ENCODE measurements around the gene ARID1B. TPM values are rescaled to one million over a fixed set of nuclear protein-coding genes. Genes with fewer than 3 reads are reported as not detected.

The ARID1B gene
- total and polyA plus RNA-seq, 2 experiments from 2014 or later = 41.9 to 72.7 TPM

DNA sequence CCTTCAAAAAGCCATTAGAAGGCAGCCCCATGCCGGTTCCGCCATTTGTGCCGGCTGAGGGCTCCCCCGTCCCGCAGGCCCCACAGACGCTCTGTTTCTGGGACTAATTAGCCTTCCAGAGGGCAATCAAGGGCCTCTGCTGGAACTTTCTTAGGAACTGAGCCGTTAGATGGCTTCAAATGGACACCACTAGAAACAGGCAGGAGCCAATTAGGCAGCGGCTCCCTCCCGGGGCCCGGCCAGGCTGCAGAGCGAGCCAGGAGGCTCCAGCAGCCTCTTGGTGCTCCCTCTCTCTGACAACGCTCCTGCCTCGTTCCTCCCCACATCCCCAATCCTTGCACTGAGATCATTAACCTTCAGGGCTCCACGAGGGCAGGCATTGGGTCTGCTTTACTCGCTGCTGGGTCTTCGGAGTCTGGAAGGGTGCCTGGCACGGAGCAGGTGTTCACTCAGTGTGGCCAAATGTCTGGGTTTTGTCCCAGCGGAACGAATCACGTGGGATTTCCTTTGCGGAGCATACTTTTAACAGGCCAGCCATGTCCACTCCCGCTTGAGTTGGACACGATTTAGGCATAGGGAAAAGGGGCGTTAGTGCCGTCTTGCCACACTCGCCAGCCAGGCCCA is 447.9 kb downstream of the ARID1B start:
- peaks cover 9% of the 10 kb centered on the region for H3K4me1 ChIP-seq (ENCODE audit: low read depth)

DNA sequence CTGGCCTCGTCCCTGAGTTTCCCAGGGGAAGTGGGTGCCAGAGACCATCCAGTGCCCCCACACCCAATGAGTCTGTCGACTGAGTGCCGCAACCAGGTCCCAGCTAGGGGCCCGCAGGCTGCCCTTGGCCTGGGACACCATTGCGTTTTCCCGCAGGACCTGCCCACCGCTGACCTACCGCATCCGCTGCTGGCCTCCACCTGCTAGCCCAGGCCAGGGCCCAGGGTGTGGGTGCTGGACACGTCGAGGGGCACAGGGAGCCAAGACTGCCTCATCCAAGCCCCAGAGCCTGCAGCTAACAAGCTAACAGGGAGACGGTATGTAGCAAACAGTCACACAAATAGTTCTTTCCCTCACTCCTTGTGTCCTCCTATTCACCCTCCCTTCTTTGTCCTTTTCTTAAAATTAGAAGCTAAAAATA is 448.4 kb downstream of the ARID1B start:
- Histone ChIP-seq H3K36me3 (no peaks in the 10 kb centered on the region), H3K4me3 (no peak overlapping the region), H3K9me3 (ENCODE audit: low read depth) (no peaks in the 10 kb centered on the region), H3K27ac (no peak overlapping the region), H3K27me3 (no peaks in the 10 kb centered on the region), H3K4me1 (ENCODE audit: low read depth) (peaks cover 9% of the 10 kb centered on the region)
- peak in 1 of 2 donors; percentile 35 for DNase-seq (ENCODE audit: low read depth in 1 of 2, low spot score in 1 of 2)
- TF ChIP-seq, protein P1, sequence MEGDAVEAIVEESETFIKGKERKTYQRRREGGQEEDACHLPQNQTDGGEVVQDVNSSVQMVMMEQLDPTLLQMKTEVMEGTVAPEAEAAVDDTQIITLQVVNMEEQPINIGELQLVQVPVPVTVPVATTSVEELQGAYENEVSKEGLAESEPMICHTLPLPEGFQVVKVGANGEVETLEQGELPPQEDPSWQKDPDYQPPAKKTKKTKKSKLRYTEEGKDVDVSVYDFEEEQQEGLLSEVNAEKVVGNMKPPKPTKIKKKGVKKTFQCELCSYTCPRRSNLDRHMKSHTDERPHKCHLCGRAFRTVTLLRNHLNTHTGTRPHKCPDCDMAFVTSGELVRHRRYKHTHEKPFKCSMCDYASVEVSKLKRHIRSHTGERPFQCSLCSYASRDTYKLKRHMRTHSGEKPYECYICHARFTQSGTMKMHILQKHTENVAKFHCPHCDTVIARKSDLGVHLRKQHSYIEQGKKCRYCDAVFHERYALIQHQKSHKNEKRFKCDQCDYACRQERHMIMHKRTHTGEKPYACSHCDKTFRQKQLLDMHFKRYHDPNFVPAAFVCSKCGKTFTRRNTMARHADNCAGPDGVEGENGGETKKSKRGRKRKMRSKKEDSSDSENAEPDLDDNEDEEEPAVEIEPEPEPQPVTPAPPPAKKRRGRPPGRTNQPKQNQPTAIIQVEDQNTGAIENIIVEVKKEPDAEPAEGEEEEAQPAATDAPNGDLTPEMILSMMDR (IDR thresholded peaks at IDR 0.05; ENCODE audit: low read depth, low read length) = no peak

More for the DNA sequence above, 447.9 kb downstream of the ARID1B start:
- Histone ChIP-seq H3K4me3 (no peak overlapping the region), H3K9me3 (ENCODE audit: low read depth) (no peaks in the 10 kb centered on the region), H3K27ac (no peak overlapping the region), H3K36me3 (no peaks in the 10 kb centered on the region), H3K27me3 (no peaks in the 10 kb centered on the region)
- DNase-seq (ENCODE audit: low read depth in 1 of 2, low spot score in 1 of 2) = no peak
- TF ChIP-seq, protein P1 (IDR thresholded peaks at IDR 0.05; ENCODE audit: low read depth, low read length) = no peak

DNA sequence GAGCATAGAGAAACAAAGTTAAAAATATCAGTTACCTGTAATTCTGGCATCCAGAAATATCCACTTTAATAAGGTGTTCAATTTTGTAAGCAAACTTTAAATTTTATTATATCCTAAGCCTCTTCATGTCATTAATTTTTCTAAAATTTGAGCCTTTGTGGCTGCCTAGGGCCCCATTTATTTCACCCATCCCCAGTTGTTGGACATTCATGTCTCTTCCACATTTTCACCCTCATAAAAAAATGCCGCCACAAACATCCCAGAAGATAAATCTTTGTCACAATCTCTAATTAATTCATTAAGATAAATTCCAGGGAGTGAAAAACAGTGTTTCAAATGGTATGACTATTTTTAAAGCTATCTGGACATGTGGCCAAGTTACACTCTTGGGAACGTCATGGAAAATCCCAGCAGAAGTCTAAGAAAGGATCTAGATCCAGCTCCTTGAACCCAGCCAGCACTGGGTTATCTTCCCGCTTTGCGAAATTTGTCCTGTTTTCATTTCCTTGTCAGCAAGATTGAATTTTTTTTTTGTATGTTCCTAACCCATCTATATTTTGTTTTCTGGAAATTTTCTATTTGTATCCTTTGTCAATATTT is 448.9 kb downstream of the ARID1B start:
- H3K36me3 ChIP-seq = no peaks in the 10 kb centered on the region
- H3K4me3 ChIP-seq = no peak overlapping the region
- TF ChIP-seq, protein P1 (IDR thresholded peaks at IDR 0.05; ENCODE audit: low read depth, low read length) = no peak
- peak in 1 of 2 donors; percentile 95 for DNase-seq (ENCODE audit: low read depth in 1 of 2, low spot score in 1 of 2)
- H3K27ac ChIP-seq = no peak overlapping the region
- H3K9me3 ChIP-seq (ENCODE audit: low read depth) = no peaks in the 10 kb centered on the region
- H3K27me3 ChIP-seq = no peaks in the 10 kb centered on the region
- peaks cover 9% of the 10 kb centered on the region for H3K4me1 ChIP-seq (ENCODE audit: low read depth)

DNA sequence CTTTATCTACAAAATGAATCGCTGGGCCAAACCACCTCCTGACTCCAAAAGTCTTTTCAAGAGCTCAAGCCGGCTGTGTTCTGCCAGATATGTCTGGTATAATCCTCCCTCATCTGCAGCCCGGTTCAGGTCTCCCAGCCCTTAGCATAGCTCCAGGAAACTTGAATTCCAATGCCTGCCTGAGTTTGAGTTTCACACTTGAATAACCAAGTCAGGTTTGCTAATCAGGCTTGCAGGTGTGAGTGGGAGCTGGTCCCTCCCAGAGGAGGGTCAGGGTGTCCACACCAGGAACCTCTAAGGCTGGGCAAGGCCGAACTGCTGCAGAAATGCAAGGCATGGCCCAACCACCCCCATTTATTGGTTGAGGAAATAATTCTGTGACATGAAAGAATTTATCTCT is 449.6 kb downstream of the ARID1B start:
- Histone ChIP-seq H3K4me1 (ENCODE audit: low read depth) (peaks cover 9% of the 10 kb centered on the region), H3K4me3 (no peak overlapping the region), H3K27ac (no peak overlapping the region), H3K27me3 (no peaks in the 10 kb centered on the region), H3K9me3 (ENCODE audit: low read depth) (no peaks in the 10 kb centered on the region), H3K36me3 (no peaks in the 10 kb centered on the region)
- DNase-seq (ENCODE audit: low read depth in 1 of 2, low spot score in 1 of 2) = peak; percentile 28 to 67
- TF ChIP-seq, protein P1 (IDR thresholded peaks at IDR 0.05; ENCODE audit: low read depth, low read length) = no peak

DNA sequence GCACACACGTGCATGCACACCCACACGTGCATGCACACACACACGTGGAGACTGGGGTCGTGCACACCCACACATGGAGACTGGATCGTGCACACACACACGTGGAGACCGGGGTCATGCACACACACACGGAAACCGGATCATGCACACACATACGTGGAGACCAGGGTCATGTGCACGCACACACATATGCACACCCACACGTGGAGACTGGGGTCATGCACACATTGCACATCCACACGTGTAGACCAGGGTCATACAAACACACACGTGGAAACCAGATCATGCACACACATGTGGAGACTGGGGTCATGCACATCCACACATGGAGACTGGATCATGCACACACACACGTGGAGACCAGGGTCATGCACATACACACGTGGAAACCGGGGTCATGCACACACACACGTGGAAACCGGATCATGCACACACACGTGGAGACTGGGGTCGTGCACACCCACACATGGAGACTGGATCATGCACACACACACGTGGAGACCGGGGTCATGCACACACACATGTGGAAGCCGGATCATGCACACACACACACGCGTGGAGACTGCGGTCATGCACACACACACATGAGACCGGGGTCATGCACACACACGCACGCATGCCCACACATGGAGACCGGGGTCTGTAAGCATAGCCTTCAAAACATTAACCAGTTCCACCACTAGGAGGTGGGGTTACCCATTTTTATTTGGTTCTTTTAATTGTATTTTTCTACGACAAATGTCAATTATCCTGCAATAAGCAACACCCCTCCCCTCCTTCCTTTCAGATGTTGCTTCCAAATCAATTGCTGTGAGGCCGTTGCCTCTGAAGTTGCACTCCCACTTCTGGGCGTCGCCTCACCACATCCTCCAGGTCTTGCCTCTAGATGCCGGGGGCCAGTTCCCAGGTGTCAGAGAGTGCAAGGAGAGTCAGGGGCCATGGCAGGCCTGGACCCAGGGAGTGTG is 450.3 kb downstream of the ARID1B start:
- H3K27me3 ChIP-seq = peaks cover 2% of the 10 kb centered on the region
- H3K9me3 ChIP-seq (ENCODE audit: low read depth) = no peaks in the 10 kb centered on the region
- H3K4me1 ChIP-seq (ENCODE audit: low read depth) = peaks cover 9% of the 10 kb centered on the region
- DNase-seq (ENCODE audit: low read depth in 1 of 2, low spot score in 1 of 2) = no peak
- H3K4me3 ChIP-seq = no peak overlapping the region
- TF ChIP-seq, protein P1 (IDR thresholded peaks at IDR 0.05; ENCODE audit: low read depth, low read length) = peak; percentile 27
- no peaks in the 10 kb centered on the region for H3K36me3 ChIP-seq
- H3K27ac ChIP-seq = no peak overlapping the region
